Adrenal gland (tissue), 12 donors: ENCODE data around the gene PSMB11. TPM values are rescaled to one million over a fixed set of nuclear protein-coding genes. Genes with fewer than 3 reads are reported as not detected.

ENCODE experiments used
- DNase-seq, 7 donors: peaks; one replicate each; pipeline ENCODE4 v3.0.0-alpha.2; 2019 to 2020
- H3K27ac ChIP-seq, 5 donors: fragments of 200-600 bp; sonication (generic) in 4 of 5; 1 replicate in 3 of 5; 2 replicates in 2 of 5; pipeline versions ENCODE4 v1.5.1 to v1.8.0; 2016 to 2020; ENCODE audit warnings: mild to moderate bottlenecking in 1 of 5
- H3K27me3 ChIP-seq: fragments of 200-600 bp; 2 replicates; pipeline ENCODE4 v1.8.0; 2021
- H3K36me3 ChIP-seq, 2 donors: fragments of 200-600 bp; replicated peaks in 1 of 2; 1 replicate in 1 of 2; 2 replicates in 1 of 2; pipeline versions ENCODE4 v1.5.1 to v1.8.0; 2018 to 2022
- H3K4me1 ChIP-seq, 2 donors: fragments of 200-600 bp; replicated peaks in 1 of 2; 1 replicate in 1 of 2; 2 replicates in 1 of 2; pipeline versions ENCODE4 v1.5.1 to v1.8.0; 2018 to 2021
- H3K4me3 ChIP-seq, 4 donors: fragments of 200-600 bp; sonication (generic) in 3 of 4; one replicate each; pipeline ENCODE4 v1.5.1; 2016 to 2018
- H3K9me3 ChIP-seq, 3 donors: fragments of 200-600 bp; sonication (generic) in 1 of 3; replicated peaks in 1 of 3; 1 replicate in 2 of 3; 2 replicates in 1 of 3; pipeline versions ENCODE4 v1.5.1 to v1.8.0; 2016 to 2021
- POLR2A ChIP-seq, 2 donors: fragments of 450-650 bp; IDR thresholded peaks; one replicate each; pipeline ENCODE4 v1.6.1; 2017; ENCODE audit warnings: antibody characterized with exemption in 2 of 2, mild to moderate bottlenecking in 2 of 2, moderate library complexity in 1 of 2
- WGBS, 4 donors: extraction: QIAGEN DNeasy Blood & Tissue Kit in 2 of 4; methylation state at CpG; one replicate each; pipeline versions ENCODE4 v1.1.5 to v1.1.7; 2013 to 2017; 5-methylcytosine and 5-hydroxymethylcytosine counted together
- intact Hi-C, 2 donors: fragments of 100-400 bp; cut with DNase I; formaldehyde crosslinking; loops; one replicate each; pipeline versions ENCODE4 v1.14.1 to v1.15.0; 2022 to 2023
- polyA plus RNA-seq, 3 donors: library from polyadenylated mRNA; stranded (reverse); fragments of 200-250 nt in 2 of 3; fragments of 350-450 nt in 1 of 3; fragmentation: Illumina TruSeq in 1 of 3; extraction: RNeasy Lipid Tissue Mini Kit (QIAGEN cat#74804) in 1 of 3; gene quantifications; one replicate each; pipeline ENCODE4 v1.2.3, GENCODE V29; 2013 to 2014
- total RNA-seq, 9 donors: library from RNA; depleted of rRNA in 4 of 9; stranded (reverse); fragments of >200 nt in 4 of 9; fragments of 120-200 nt in 1 of 9; fragmentation: NEBNext Ultra II Directional in 1 of 9; extraction: Animal tissue kit (Norgen Biotek cat#: 25700) in 1 of 9; gene quantifications; one replicate each; pipeline versions ENCODE4 v1.1.0 to v1.2.4, GENCODE V29; 2013 to 2023
- TF ChIP-seq, protein P1 (sequence below), 6 experiments: fragments of 450-650 bp in 4 of 6; fragments of 200-600 bp in 2 of 6; sonication (generic) in 1 of 6; IDR thresholded peaks; 1 replicate in 5 of 6; 2 replicates in 1 of 6; pipeline versions ENCODE4 v1.5.1 to v1.8.0; 2016 to 2021; ENCODE audit warnings: antibody characterized with exemption in 6 of 6, mild to moderate bottlenecking in 2 of 6, moderate library complexity in 1 of 6
- donor health status: healthy with polysubstance abuse.
- donor health status: Bipolar disorder and iron deficiency.
- donor health status: DM: yes; HTN: yes; CAD: no.
- donor health status: DM: no; HTN: no; CAD: no.
- donor health status: DM: no; HTN: no; CAD: no.
- donor health status: DM: yes; HTN: yes; CAD: no.

The PSMB11 gene
- total and polyA plus RNA-seq, 12 donors = 0.17 TPM; not detected in 11

DNA sequence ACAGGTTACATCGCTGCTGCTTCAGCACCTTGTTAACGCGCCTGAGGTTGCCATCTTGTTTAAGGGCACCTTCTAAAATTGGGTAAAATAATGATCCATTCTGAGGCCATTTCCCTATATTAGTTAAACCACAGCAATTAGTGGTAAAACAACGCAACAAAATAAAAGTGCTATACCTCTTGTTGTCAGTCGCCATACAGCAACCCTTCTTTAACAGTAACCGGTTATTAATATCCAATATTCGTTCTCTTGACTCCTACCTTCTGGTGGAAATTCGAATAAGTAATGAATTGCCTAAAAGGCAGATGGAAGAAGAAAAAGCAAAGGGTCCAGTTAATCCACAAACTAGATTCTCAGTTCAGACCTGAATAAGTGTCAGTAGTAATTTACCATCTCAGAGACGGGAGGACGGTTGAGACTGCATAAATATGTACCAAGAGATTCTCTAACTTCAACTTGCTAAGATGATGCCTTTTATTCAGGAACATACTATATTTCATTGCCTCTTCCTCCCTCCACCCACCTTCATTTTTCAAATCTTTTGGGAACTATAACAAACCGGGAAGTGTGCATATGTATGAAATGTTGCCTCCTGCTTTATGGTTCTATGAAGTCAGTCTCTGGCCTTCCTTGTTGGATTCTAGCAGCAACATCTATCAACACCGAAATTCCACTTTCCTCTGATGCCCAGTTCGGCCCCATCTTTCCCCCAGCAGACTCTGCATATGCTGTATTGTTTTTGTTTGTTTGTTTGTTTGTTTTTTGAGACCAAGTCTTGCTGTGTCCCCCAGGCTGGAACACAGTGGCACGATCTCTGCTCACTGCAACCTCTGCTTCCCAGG lies 6.5 kb upstream of the PSMB11 start:
- Histone ChIP-seq H3K27me3 (no peaks in the 10 kb centered on the region), H3K36me3 (peaks cover 0 to 30% of the 10 kb centered on the region in 2 donors), H3K4me3 (peak overlapping the region in 3 of 4 donors; percentile 20 to 68 (median 59)), H3K4me1 (peaks cover 12 to 19% of the 10 kb centered on the region in 2 donors), H3K27ac (peak overlapping the region; percentile 85 to 96 (median 93)), H3K9me3 (no peaks in the 10 kb centered on the region)
- DNase-seq = no peak
- intact Hi-C loops = no loop called here
- TF ChIP-seq POLR2A (IDR thresholded peaks at IDR 0.05) = no peak
- TF ChIP-seq, protein P1, sequence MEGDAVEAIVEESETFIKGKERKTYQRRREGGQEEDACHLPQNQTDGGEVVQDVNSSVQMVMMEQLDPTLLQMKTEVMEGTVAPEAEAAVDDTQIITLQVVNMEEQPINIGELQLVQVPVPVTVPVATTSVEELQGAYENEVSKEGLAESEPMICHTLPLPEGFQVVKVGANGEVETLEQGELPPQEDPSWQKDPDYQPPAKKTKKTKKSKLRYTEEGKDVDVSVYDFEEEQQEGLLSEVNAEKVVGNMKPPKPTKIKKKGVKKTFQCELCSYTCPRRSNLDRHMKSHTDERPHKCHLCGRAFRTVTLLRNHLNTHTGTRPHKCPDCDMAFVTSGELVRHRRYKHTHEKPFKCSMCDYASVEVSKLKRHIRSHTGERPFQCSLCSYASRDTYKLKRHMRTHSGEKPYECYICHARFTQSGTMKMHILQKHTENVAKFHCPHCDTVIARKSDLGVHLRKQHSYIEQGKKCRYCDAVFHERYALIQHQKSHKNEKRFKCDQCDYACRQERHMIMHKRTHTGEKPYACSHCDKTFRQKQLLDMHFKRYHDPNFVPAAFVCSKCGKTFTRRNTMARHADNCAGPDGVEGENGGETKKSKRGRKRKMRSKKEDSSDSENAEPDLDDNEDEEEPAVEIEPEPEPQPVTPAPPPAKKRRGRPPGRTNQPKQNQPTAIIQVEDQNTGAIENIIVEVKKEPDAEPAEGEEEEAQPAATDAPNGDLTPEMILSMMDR (IDR thresholded peaks at IDR 0.05) = no peak
- 65 to 68% (median 66%) methylated on average over 14 of the region's 14 CpGs for WGBS, 4 donors

DNA sequence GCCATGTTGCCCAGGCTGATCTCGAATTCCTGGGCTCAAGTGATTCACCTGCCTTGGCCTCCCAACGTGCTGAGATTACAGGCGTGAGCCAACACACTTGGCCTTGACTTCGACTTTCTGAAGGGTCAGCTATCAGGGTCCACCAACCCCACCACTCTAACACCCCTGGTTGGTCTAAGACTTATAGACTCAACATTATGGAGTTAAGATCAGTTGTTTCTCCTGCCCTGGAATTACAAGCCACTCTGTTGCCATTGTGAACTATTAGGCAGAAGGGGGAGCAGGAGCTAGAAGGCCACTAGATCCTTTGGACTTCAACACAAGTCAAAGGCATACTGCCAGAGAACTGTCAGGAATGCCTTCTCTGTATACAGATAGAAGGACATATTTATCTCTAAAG lies 1.9 kb upstream of the PSMB11 start:
- TF ChIP-seq, protein P1 (IDR thresholded peaks at IDR 0.05) = no peak
- TF ChIP-seq POLR2A (IDR thresholded peaks at IDR 0.05) = no peak
- intact Hi-C loops = no loop called here
- H3K27me3 ChIP-seq = no peaks in the 10 kb centered on the region
- no peak for DNase-seq
- H3K27ac ChIP-seq = no peak overlapping the region
- no peaks in the 10 kb centered on the region for H3K36me3 ChIP-seq
- peaks cover 0 to 10% of the 10 kb centered on the region in 2 donors for H3K4me1 ChIP-seq
- 44 to 56% (median 47%) methylated on average over 4 of the region's 4 CpGs for WGBS, 4 donors
- H3K9me3 ChIP-seq = no peaks in the 10 kb centered on the region
- no peak overlapping the region for H3K4me3 ChIP-seq

GRCh38 chr14:23041729-23042128 lies 283 bp upstream of the PSMB11 start:
- no peaks in the 10 kb centered on the region for H3K27me3 ChIP-seq
- H3K9me3 ChIP-seq = no peaks in the 10 kb centered on the region
- TF ChIP-seq, protein P1 (IDR thresholded peaks at IDR 0.05) = no peak
- no peak for TF ChIP-seq POLR2A (IDR thresholded peaks at IDR 0.05)
- no peak overlapping the region for H3K27ac ChIP-seq
- H3K4me3 ChIP-seq = no peak overlapping the region
- H3K4me1 ChIP-seq = peaks cover 0 to 5% of the 10 kb centered on the region in 2 donors
- 58 to 79% (median 67%) methylated on average over 7 to 8 of the region's 8 CpGs for WGBS, 4 donors
- peak in 2 of 7 donors; percentile 37 to 48 for DNase-seq
- H3K36me3 ChIP-seq = no peaks in the 10 kb centered on the region
- intact Hi-C loops = no loop called here

- 88 to 93% (median 90%) methylated on average over 4 to 6 of the region's 6 CpGs for WGBS, 4 donors
Measured at GRCh38 chr14:23043145-23043544, 1.1 kb downstream of the PSMB11 start.

More at GRCh38 chr14:23043145-23043544, 1.1 kb downstream of the PSMB11 start:
- no peak for DNase-seq
- Histone ChIP-seq H3K4me3 (no peak overlapping the region), H3K27me3 (no peaks in the 10 kb centered on the region), H3K4me1 (peaks cover 0 to 5% of the 10 kb centered on the region in 2 donors), H3K9me3 (no peaks in the 10 kb centered on the region), H3K36me3 (no peaks in the 10 kb centered on the region), H3K27ac (no peak overlapping the region)
- TF ChIP-seq POLR2A (IDR thresholded peaks at IDR 0.05) = no peak
- TF ChIP-seq, protein P1 (IDR thresholded peaks at IDR 0.05) = no peak
- intact Hi-C loops = no loop called here
